ENCODE measurements around the gene RHOJ. TPM values are rescaled to one million over a fixed set of nuclear protein-coding genes. Genes with fewer than 3 reads are reported as not detected.

Gene RHOJ
- total and polyA plus RNA-seq, 2 donors (not counting 3 experiments of a cell fraction or from before 2014, with no cell fraction given), result 191 to 486 TPM

DNA sequence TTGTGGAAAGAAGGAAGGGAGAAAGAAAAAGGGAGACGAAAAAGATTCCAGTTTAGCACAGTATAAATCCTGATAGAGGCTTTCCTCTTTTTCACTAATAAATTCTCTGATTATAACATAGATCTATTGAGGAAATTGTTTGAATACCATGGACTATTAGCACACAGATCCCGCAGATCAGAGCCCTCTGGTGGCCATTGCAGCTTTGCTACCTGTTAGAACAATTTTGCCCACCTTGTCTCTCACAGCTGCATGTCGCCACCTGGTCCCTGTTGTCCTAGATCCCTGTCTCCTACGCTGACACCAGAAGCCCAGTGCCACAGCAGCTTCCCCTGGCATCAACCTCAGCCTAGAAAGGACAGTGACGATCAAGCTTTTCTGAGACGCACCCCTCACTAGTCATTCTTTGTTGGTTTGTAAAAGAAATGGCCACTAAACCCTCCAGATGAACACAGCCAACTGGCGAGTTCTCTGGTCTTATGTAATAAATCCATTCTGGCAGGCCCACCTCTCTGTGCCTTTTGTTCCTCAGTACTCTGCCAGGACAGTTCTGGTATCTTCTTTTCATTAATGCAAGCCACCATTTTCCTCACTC, 104.6 kb downstream of the RHOJ start:
- H3K27ac ChIP-seq (ENCODE audit: insufficient read depth, low read depth, low read length), result no peak overlapping the region
- peaks cover 6 to 16% of the 10 kb centered on the region in 2 experiments for H3K27me3 ChIP-seq (ENCODE audit: control insufficient read depth in 2 of 2, insufficient read depth in 2 of 2, low read length in 2 of 2)
- H3K9ac ChIP-seq (replicated peaks; ENCODE audit: extremely low read depth, insufficient read depth, low read length), result no peak overlapping the region
- H3K79me2 ChIP-seq (ENCODE audit: control insufficient read depth, insufficient read depth, low read length), result no peaks in the 10 kb centered on the region
- no peaks in the 10 kb centered on the region for H3K36me3 ChIP-seq (ENCODE audit: control insufficient read depth in 2 of 2, extremely low read depth in 1 of 2, insufficient read depth in 2 of 2, low read length in 2 of 2)
- intact Hi-C loops (cut with micrococcal nuclease), result loop anchor here (1.0 to 10.0 kb wide), 4 partner anchors 135 to 1146 kb away; partner anchors contain the start of gene KCNH5
- H3K9me1 ChIP-seq (replicated peaks; ENCODE audit: control insufficient read depth, extremely low read depth, insufficient read depth, low read length), result no peaks in the 10 kb centered on the region
- ChIA-PET CTCF (interaction anchor here (0.9 to 3.6 kb wide), 6 partner anchors 8 to 1145 kb away, joined by 3 to 35 read pairs (median 8); no protein-coding TSS in a partner anchor), POLR2A (no interaction called here)
- H4K20me1 ChIP-seq (replicated peaks; ENCODE audit: control insufficient read depth, extremely low read depth, insufficient read depth, low read length), result no peaks in the 10 kb centered on the region
- DNase-seq (ENCODE audit: low read depth, low spot score), result peak; percentile 57
- no peak overlapping the region for H3K4me2 ChIP-seq (ENCODE audit: insufficient read depth, low read length)
- H3K4me3 ChIP-seq (replicated peaks in 1 of 3; ENCODE audit: insufficient read depth in 1 of 3, low read depth in 1 of 3, low read length in 3 of 3), result no peak overlapping the region
- BruUV-seq (replicated peaks), result no TSS peak
- peak; percentile 79 for FAIRE-seq
- TF ChIP-seq, protein P1, sequence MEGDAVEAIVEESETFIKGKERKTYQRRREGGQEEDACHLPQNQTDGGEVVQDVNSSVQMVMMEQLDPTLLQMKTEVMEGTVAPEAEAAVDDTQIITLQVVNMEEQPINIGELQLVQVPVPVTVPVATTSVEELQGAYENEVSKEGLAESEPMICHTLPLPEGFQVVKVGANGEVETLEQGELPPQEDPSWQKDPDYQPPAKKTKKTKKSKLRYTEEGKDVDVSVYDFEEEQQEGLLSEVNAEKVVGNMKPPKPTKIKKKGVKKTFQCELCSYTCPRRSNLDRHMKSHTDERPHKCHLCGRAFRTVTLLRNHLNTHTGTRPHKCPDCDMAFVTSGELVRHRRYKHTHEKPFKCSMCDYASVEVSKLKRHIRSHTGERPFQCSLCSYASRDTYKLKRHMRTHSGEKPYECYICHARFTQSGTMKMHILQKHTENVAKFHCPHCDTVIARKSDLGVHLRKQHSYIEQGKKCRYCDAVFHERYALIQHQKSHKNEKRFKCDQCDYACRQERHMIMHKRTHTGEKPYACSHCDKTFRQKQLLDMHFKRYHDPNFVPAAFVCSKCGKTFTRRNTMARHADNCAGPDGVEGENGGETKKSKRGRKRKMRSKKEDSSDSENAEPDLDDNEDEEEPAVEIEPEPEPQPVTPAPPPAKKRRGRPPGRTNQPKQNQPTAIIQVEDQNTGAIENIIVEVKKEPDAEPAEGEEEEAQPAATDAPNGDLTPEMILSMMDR (IDR thresholded peaks at IDR 0.05; ENCODE audit: extremely low read depth in 1 of 2, insufficient read depth in 1 of 2, low read depth in 1 of 2, low read length in 2 of 2), result peak; percentile 64 to 74
- TF ChIP-seq MYC (IDR thresholded peaks at IDR 0.05; ENCODE audit: low read depth, low read length) (no peak), POLR2AphosphoS5 (IDR thresholded peaks at IDR 0.05; ENCODE audit: insufficient read depth, low read depth, low read length) (no peak), EZH2 (IDR thresholded peaks at IDR 0.05; ENCODE audit: borderline replicate concordance, low read depth, low read length, severe bottlenecking) (no peak)
- TF ChIP-seq, protein P2, sequence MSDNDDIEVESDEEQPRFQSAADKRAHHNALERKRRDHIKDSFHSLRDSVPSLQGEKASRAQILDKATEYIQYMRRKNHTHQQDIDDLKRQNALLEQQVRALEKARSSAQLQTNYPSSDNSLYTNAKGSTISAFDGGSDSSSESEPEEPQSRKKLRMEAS (IDR thresholded peaks at IDR 0.05; ENCODE audit: insufficient read depth, insufficient read length), result no peak
- dilution Hi-C loops (cut with MboI; ENCODE audit: extremely low pct_ligation_motif_present, low sequenced_read_pairs), result no loop called here
- no peak overlapping the region for H2AFZ ChIP-seq (ENCODE audit: low read depth, low read length)
- no peaks in the 10 kb centered on the region for H3K4me1 ChIP-seq (ENCODE audit: control insufficient read depth, extremely low read depth, insufficient read depth, low read length)
- H3K9me3 ChIP-seq (replicated peaks; ENCODE audit: control insufficient read depth, insufficient read depth, low read length), result no peaks in the 10 kb centered on the region

All from endothelial cell of umbilical vein (primary cell).